ENCODE measurements around the gene GAL3ST1.

GRCh38 chr22:30614268-30614667 is 39.8 kb upstream of the GAL3ST1 start:
- TF ChIP-seq EZH2 (IDR thresholded peaks at IDR 0.05; ENCODE audit: borderline replicate concordance, insufficient read depth, low read depth, low read length, poor library complexity, severe bottlenecking) (no peak), CTCF (IDR thresholded peaks at IDR 0.05) (no peak)

Measured in B cell (primary cell).